ENCODE results near the gene SOX8. TPM values are rescaled to one million over a fixed set of nuclear protein-coding genes. Genes with fewer than 3 reads are reported as not detected.

Gene SOX8
- total and polyA plus RNA-seq, 2 experiments from 2014 or later, result 5.7 to 26.2 TPM

DNA sequence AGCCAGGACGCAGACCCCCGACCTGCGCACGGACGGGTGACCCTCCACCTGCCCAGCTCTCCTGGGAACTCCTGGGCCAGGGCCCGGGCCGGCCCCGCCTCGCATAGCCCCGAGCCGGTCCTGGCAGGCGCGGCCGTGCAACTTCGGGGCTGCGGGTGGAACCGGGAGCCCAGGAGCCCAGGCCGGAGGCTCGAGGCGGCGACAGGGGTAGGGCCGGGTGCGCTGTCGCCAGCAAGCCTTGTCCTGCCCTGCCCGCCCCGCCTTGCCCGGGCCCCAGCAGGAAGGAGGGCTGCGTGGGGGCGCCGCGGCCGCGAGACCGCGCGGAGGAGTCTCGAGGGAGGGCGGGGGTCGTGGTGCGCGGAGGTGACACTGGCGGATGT, 11.2 kb upstream of the SOX8 start:
- peak overlapping the region; percentile 95 for H2AFZ ChIP-seq

More for the DNA sequence above, 11.2 kb upstream of the SOX8 start:
- Histone ChIP-seq H3K9me2 (ENCODE audit: insufficient read depth) (no peaks in the 10 kb centered on the region), H3K4me2 (peak overlapping the region; percentile 81), H3K27ac (ENCODE audit: low read depth) (no peak overlapping the region), H3K4me3 (peak overlapping the region; percentile 84), H3F3A (replicated peaks; ENCODE audit: low read depth) (0 out of 2 replicates have a peak, but pooled peaks cover 5% of the 10 kb centered on the region), H3K4me1 (ENCODE audit: insufficient read depth) (peaks cover 4% of the 10 kb centered on the region; the same call in 1 of the 2 replicates), H3K36me3 (ENCODE audit: insufficient read depth) (no peaks in the 10 kb centered on the region), H3K27me3 (ENCODE audit: insufficient read depth) (peaks cover 9% of the 10 kb centered on the region), H4K20me1 (replicated peaks; ENCODE audit: insufficient read depth) (0 out of 2 replicates have a peak, but pooled peaks cover 4% of the 10 kb centered on the region), H3K79me2 (replicated peaks; ENCODE audit: insufficient read depth) (no peaks in the 10 kb centered on the region)
- H3K36me3 Mint-ChIP-seq (ENCODE audit: low read depth), result peaks cover 3% of the 10 kb centered on the region; the same call in 1 of the 3 replicates
- H3K27ac Mint-ChIP-seq, result no peak overlapping the region
- ATAC-seq (peak; percentile 49), DNase-seq (ENCODE audit: low spot score) (no peak)
- H3K9me3 Mint-ChIP-seq, result peaks cover 3% of the 10 kb centered on the region; the same call in 2 of the 3 replicates
- H3K4me1 Mint-ChIP-seq, result peaks cover 11% of the 10 kb centered on the region
- peak overlapping the region; percentile 73; the same call in 2 of the 3 replicates for H3K4me3 Mint-ChIP-seq
- TF ChIP-seq, protein P1, sequence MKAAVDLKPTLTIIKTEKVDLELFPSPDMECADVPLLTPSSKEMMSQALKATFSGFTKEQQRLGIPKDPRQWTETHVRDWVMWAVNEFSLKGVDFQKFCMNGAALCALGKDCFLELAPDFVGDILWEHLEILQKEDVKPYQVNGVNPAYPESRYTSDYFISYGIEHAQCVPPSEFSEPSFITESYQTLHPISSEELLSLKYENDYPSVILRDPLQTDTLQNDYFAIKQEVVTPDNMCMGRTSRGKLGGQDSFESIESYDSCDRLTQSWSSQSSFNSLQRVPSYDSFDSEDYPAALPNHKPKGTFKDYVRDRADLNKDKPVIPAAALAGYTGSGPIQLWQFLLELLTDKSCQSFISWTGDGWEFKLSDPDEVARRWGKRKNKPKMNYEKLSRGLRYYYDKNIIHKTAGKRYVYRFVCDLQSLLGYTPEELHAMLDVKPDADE (IDR thresholded peaks at IDR 0.05), result no peak
- TF ChIP-seq ZNF331 (CRISPR knock-in tag; IDR thresholded peaks at IDR 0.05; ENCODE audit: low read depth) (no peak), ZNF114 (CRISPR knock-in tag; IDR thresholded peaks at IDR 0.05) (no peak), EZH2phosphoT487 (IDR thresholded peaks at IDR 0.05; ENCODE audit: unreplicated experiment) (no peak), CREB1 (CRISPR knock-in tag; IDR thresholded peaks at IDR 0.05; ENCODE audit: low read depth) (no peak), POLR2AphosphoS5 (IDR thresholded peaks at IDR 0.05; ENCODE audit: low read depth) (no peak), NANOG (IDR thresholded peaks at IDR 0.05; ENCODE audit: borderline replicate concordance) (no peak), EZH2 (IDR thresholded peaks at IDR 0.05; ENCODE audit: low read depth, unreplicated experiment) (no peak), JUNB (IDR thresholded peaks at IDR 0.05; ENCODE audit: unreplicated experiment) (no peak), STAT1 (IDR thresholded peaks at IDR 0.05; ENCODE audit: unreplicated experiment) (no peak)
- TF ChIP-seq, protein P2, sequence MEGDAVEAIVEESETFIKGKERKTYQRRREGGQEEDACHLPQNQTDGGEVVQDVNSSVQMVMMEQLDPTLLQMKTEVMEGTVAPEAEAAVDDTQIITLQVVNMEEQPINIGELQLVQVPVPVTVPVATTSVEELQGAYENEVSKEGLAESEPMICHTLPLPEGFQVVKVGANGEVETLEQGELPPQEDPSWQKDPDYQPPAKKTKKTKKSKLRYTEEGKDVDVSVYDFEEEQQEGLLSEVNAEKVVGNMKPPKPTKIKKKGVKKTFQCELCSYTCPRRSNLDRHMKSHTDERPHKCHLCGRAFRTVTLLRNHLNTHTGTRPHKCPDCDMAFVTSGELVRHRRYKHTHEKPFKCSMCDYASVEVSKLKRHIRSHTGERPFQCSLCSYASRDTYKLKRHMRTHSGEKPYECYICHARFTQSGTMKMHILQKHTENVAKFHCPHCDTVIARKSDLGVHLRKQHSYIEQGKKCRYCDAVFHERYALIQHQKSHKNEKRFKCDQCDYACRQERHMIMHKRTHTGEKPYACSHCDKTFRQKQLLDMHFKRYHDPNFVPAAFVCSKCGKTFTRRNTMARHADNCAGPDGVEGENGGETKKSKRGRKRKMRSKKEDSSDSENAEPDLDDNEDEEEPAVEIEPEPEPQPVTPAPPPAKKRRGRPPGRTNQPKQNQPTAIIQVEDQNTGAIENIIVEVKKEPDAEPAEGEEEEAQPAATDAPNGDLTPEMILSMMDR (conservative IDR thresholded peaks at IDR 0.05; ENCODE audit: low read depth in 2 of 2), result no peak
- TF ChIP-seq, protein P3, sequence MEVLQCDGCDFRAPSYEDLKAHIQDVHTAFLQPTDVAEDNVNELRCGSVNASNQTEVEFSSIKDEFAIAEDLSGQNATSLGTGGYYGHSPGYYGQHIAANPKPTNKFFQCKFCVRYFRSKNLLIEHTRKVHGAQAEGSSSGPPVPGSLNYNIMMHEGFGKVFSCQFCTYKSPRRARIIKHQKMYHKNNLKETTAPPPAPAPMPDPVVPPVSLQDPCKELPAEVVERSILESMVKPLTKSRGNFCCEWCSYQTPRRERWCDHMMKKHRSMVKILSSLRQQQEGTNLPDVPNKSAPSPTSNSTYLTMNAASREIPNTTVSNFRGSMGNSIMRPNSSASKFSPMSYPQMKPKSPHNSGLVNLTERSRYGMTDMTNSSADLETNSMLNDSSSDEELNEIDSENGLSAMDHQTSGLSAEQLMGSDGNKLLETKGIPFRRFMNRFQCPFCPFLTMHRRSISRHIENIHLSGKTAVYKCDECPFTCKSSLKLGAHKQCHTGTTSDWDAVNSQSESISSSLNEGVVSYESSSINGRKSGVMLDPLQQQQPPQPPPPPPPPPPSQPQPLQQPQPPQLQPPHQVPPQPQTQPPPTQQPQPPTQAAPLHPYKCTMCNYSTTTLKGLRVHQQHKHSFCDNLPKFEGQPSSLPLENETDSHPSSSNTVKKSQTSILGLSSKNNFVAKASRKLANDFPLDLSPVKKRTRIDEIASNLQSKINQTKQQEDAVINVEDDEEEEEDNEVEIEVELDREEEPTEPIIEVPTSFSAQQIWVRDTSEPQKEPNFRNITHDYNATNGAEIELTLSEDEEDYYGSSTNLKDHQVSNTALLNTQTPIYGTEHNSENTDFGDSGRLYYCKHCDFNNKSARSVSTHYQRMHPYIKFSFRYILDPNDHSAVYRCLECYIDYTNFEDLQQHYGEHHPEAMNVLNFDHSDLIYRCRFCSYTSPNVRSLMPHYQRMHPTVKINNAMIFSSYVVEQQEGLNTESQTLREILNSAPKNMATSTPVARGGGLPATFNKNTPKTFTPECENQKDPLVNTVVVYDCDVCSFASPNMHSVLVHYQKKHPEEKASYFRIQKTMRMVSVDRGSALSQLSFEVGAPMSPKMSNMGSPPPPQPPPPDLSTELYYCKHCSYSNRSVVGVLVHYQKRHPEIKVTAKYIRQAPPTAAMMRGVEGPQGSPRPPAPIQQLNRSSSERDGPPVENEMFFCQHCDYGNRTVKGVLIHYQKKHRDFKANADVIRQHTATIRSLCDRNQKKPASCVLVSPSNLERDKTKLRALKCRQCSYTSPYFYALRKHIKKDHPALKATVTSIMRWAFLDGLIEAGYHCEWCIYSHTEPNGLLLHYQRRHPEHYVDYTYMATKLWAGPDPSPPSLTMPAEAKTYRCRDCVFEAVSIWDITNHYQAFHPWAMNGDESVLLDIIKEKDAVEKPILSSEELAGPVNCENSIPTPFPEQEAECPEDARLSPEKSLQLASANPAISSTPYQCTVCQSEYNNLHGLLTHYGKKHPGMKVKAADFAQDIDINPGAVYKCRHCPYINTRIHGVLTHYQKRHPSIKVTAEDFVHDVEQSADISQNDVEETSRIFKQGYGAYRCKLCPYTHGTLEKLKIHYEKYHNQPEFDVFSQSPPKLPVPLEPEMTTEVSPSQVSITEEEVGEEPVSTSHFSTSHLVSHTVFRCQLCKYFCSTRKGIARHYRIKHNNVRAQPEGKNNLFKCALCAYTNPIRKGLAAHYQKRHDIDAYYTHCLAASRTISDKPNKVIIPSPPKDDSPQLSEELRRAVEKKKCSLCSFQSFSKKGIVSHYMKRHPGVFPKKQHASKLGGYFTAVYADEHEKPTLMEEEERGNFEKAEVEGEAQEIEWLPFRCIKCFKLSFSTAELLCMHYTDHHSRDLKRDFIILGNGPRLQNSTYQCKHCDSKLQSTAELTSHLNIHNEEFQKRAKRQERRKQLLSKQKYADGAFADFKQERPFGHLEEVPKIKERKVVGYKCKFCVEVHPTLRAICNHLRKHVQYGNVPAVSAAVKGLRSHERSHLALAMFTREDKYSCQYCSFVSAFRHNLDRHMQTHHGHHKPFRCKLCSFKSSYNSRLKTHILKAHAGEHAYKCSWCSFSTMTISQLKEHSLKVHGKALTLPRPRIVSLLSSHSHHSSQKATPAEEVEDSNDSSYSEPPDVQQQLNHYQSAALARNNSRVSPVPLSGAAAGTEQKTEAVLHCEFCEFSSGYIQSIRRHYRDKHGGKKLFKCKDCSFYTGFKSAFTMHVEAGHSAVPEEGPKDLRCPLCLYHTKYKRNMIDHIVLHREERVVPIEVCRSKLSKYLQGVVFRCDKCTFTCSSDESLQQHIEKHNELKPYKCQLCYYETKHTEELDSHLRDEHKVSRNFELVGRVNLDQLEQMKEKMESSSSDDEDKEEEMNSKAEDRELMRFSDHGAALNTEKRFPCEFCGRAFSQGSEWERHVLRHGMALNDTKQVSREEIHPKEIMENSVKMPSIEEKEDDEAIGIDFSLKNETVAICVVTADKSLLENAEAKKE (CRISPR knock-in tag; IDR thresholded peaks at IDR 0.05), result no peak
- TF ChIP-seq, protein P4, sequence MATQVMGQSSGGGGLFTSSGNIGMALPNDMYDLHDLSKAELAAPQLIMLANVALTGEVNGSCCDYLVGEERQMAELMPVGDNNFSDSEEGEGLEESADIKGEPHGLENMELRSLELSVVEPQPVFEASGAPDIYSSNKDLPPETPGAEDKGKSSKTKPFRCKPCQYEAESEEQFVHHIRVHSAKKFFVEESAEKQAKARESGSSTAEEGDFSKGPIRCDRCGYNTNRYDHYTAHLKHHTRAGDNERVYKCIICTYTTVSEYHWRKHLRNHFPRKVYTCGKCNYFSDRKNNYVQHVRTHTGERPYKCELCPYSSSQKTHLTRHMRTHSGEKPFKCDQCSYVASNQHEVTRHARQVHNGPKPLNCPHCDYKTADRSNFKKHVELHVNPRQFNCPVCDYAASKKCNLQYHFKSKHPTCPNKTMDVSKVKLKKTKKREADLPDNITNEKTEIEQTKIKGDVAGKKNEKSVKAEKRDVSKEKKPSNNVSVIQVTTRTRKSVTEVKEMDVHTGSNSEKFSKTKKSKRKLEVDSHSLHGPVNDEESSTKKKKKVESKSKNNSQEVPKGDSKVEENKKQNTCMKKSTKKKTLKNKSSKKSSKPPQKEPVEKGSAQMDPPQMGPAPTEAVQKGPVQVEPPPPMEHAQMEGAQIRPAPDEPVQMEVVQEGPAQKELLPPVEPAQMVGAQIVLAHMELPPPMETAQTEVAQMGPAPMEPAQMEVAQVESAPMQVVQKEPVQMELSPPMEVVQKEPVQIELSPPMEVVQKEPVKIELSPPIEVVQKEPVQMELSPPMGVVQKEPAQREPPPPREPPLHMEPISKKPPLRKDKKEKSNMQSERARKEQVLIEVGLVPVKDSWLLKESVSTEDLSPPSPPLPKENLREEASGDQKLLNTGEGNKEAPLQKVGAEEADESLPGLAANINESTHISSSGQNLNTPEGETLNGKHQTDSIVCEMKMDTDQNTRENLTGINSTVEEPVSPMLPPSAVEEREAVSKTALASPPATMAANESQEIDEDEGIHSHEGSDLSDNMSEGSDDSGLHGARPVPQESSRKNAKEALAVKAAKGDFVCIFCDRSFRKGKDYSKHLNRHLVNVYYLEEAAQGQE (IDR thresholded peaks at IDR 0.05; ENCODE audit: unreplicated experiment), result no peak
- H3K27me3 Mint-ChIP-seq (ENCODE audit: insufficient read depth, low read depth, poor library complexity), result peaks cover 16% of the 10 kb centered on the region
